Ishikawa (cell line): ENCODE measurements around the gene HBS1L.

Source experiments
- EP300 ChIP-seq: IDR thresholded peaks from 2 replicates; pipeline ENCODE4 v1.6.1; 2012; ENCODE audit warnings: borderline replicate concordance
- FOXM1 ChIP-seq: IDR thresholded peaks from 2 replicates; pipeline ENCODE4 v1.6.1; 2012; ENCODE audit warnings: low read depth, borderline replicate concordance
- TAF1 ChIP-seq: IDR thresholded peaks from 2 replicates; pipeline ENCODE4 v1.6.1; 2012; ENCODE audit warnings: low read depth, mild to moderate bottlenecking
- TCF12 ChIP-seq: IDR thresholded peaks from 2 replicates; pipeline ENCODE4 v1.6.1; 2012; ENCODE audit warnings: low read depth
- TEAD4 ChIP-seq: IDR thresholded peaks from 2 replicates; pipeline ENCODE4 v1.6.1; 2012
- YY1 ChIP-seq: IDR thresholded peaks from 2 replicates; pipeline ENCODE4 v1.6.1; 2012; ENCODE audit warnings: low read depth

- no peak for TF ChIP-seq TCF12
- TF ChIP-seq FOXM1 = no peak
- no peak for TF ChIP-seq YY1
- no peak for TF ChIP-seq EP300
- TF ChIP-seq TAF1 = no peak
- no peak for TF ChIP-seq TEAD4
Observed at GRCh38 chr6:135088818-135089809, 34.5 kb upstream of the HBS1L start.
